Gastrocnemius medialis (tissue), 4 donors: ENCODE measurements around the gene PARD3B.

Experiments used
- POLR2A ChIP-seq, 2 donors: fragments of 450-650 bp; IDR thresholded peaks; one replicate each; pipeline ENCODE4 v1.6.1; 2017; ENCODE audit warnings: antibody characterized with exemption in 2 of 2, mild to moderate bottlenecking in 2 of 2, moderate library complexity in 2 of 2
- TF ChIP-seq, protein P1 (sequence below), 5 experiments: fragments of 450-650 bp in 3 of 5; fragments of 200-600 bp in 2 of 5; sonication (generic) in 2 of 5; IDR thresholded peaks in 4 of 5; conservative IDR thresholded peaks in 1 of 5; 1 replicate in 4 of 5; 2 replicates in 1 of 5; pipeline ENCODE4 v1.5.1; 2016 to 2019; ENCODE audit warnings: antibody characterized with exemption in 5 of 5, mild to moderate bottlenecking in 3 of 5, moderate library complexity in 3 of 5

DNA sequence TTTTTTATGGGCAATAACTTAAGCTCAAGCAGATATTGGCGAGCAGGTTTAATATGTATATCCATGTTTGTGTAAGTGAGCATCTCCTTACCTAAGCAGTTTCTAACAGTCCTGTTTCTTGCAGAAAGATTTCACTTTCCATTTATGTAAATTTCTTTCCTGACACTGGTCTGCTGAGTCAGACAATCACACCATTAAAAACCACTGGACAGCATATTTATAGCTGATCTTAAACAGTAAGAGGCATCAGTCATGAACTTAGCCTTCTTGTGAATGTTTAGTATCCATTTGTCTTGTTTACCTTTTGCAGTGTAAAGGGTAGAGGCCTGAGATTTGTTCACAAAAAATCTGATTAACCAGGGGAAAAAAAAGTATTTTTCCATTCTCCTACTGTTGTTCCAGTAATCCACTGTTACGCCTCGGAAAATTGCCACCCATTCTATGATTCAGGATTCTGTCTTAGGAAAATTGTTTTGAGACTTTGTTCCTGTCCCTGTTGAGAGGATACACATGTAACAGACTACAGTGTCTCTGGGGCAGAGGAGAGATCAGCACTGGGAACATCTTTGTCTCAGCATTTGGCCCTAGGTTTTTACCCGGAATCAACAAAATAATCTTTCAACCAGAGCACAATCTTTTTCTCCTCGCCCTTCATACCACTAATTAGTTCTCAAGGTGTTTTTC lies 616.0 kb downstream of the PARD3B start:
- TF ChIP-seq, protein P1, sequence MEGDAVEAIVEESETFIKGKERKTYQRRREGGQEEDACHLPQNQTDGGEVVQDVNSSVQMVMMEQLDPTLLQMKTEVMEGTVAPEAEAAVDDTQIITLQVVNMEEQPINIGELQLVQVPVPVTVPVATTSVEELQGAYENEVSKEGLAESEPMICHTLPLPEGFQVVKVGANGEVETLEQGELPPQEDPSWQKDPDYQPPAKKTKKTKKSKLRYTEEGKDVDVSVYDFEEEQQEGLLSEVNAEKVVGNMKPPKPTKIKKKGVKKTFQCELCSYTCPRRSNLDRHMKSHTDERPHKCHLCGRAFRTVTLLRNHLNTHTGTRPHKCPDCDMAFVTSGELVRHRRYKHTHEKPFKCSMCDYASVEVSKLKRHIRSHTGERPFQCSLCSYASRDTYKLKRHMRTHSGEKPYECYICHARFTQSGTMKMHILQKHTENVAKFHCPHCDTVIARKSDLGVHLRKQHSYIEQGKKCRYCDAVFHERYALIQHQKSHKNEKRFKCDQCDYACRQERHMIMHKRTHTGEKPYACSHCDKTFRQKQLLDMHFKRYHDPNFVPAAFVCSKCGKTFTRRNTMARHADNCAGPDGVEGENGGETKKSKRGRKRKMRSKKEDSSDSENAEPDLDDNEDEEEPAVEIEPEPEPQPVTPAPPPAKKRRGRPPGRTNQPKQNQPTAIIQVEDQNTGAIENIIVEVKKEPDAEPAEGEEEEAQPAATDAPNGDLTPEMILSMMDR (IDR thresholded peaks at IDR 0.05 in 4 of 5, conservative IDR thresholded peaks at IDR 0.05 in 1 of 5): no peak
- no peak for TF ChIP-seq POLR2A (IDR thresholded peaks at IDR 0.05)
